SK-N-SH (cell line): ENCODE measurements around the gene TEX38.

ENCODE experiments used
- ELF1 ChIP-seq: IDR thresholded peaks from 2 replicates; pipeline ENCODE4 v1.4.0; 2012
- EP300 ChIP-seq, 2 experiments: IDR thresholded peaks; 2 replicates each; pipeline versions ENCODE4 v1.4.0 to v1.6.1; 2012; ENCODE audit warnings: borderline replicate concordance in 1 of 2, low read depth in 1 of 2, low read length in 1 of 2
- EZH2phosphoT487 ChIP-seq: fragments of 200-600 bp; sonication (generic); IDR thresholded peaks from 2 replicates; pipeline ENCODE4 v1.6.1; 2017; ENCODE audit warnings: low read depth, mixed run types, mild to moderate bottlenecking, antibody characterized with exemption, moderate library complexity, borderline replicate concordance
- JUND ChIP-seq: IDR thresholded peaks from 2 replicates; pipeline ENCODE4 v1.4.0; 2012
- MXI1 ChIP-seq: IDR thresholded peaks from 2 replicates; pipeline ENCODE4 v1.6.1; 2012; ENCODE audit warnings: mild to moderate bottlenecking, low read depth, low read length, improper control_type of control experiment
- POLR2AphosphoS5 ChIP-seq: IDR thresholded peaks from 2 replicates; pipeline ENCODE4 v1.6.1; 2012; ENCODE audit warnings: low read depth, low read length
- RXRA ChIP-seq: IDR thresholded peaks from 2 replicates; pipeline ENCODE4 v1.4.0; 2012; ENCODE audit warnings: low read depth, mild to moderate bottlenecking, borderline replicate concordance
- SIN3A ChIP-seq: IDR thresholded peaks from 2 replicates; pipeline ENCODE4 v1.6.1; 2012; ENCODE audit warnings: low read depth, mild to moderate bottlenecking, low read length, moderate library complexity, borderline replicate concordance
- TAF1 ChIP-seq: IDR thresholded peaks from 2 replicates; pipeline ENCODE4 v1.6.1; 2012; ENCODE audit warnings: low read depth, mild to moderate bottlenecking, low read length, moderate library complexity, borderline replicate concordance
- TCF12 ChIP-seq: IDR thresholded peaks from 2 replicates; pipeline ENCODE4 v1.4.0; 2012
- YY1 ChIP-seq: IDR thresholded peaks from 2 replicates; pipeline ENCODE4 v1.4.0; 2012; ENCODE audit warnings: low read depth, mild to moderate bottlenecking
- TF ChIP-seq, protein P1 (sequence below): fragments of 200-600 bp; sonication (generic); IDR thresholded peaks from 2 replicates; pipeline ENCODE4 v1.6.1; 2017; ENCODE audit warnings: antibody characterized with exemption, mild to moderate bottlenecking, moderate library complexity

DNA sequence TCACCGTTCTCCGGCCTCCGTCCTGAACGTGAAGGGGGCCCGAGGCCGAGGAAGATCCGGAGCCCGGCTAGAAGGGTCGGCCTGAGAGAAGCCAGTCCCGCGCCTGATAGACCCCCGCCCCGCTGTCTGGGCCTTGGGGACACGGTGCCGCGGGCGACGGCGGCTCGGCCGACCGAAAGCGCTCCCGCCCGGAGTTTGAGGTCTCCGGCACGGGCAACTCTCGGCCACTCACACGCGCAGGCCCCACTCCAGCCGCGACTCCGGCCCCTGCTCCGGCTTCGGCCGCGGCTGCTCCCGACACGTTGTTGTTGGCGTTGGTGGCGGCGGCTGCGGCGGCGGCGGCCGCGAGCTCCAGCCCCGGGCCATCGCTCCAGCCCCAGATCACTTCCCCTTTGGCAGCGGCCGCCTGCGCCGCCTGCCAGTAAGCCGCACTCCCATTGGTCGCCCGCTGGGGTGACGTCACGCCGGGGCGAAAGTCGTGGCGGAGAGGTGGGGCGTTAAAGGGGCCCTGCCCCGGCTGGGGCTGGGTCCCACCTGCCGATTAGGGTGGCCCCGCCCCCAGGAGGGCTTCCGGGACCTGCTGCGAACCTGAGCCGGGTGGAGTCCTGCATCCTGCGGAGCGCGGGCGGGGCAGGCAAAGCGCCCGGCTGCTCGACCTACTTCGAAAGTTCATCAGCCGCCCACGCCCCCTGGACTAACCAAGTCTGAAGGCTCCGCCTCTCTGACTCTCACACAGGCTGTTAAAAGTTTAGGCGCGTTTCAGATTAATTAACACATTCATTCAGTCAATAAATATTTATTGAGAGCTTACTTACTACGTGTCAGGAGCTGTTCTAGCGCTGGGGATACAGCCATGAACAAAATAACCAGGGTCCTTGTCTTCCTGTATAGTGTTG is 47.3 kb downstream of the TEX38 start, which contains the start of gene EFCAB14:
- TF ChIP-seq, protein P1, sequence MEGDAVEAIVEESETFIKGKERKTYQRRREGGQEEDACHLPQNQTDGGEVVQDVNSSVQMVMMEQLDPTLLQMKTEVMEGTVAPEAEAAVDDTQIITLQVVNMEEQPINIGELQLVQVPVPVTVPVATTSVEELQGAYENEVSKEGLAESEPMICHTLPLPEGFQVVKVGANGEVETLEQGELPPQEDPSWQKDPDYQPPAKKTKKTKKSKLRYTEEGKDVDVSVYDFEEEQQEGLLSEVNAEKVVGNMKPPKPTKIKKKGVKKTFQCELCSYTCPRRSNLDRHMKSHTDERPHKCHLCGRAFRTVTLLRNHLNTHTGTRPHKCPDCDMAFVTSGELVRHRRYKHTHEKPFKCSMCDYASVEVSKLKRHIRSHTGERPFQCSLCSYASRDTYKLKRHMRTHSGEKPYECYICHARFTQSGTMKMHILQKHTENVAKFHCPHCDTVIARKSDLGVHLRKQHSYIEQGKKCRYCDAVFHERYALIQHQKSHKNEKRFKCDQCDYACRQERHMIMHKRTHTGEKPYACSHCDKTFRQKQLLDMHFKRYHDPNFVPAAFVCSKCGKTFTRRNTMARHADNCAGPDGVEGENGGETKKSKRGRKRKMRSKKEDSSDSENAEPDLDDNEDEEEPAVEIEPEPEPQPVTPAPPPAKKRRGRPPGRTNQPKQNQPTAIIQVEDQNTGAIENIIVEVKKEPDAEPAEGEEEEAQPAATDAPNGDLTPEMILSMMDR, result no peak
- TF ChIP-seq TCF12 (no peak), EZH2phosphoT487 (no peak), JUND (no peak), TAF1 (peak; percentile 70; the same call in 1 of the 2 replicates), RXRA (no peak), EP300 (IDR thresholded peaks at IDR 0.05; ENCODE audit: borderline replicate concordance in 1 of 2, low read depth in 1 of 2, low read length in 1 of 2) (0 out of 4 replicates have a peak, but pooled peaks of 1 of the 2 experiments have one; percentile 42), SIN3A (no peak), POLR2AphosphoS5 (peak; percentile 17), ELF1 (peak; percentile 91), MXI1 (peak; percentile 75), YY1 (no peak; the same call in 1 of the 2 replicates)
